GM19467 (cell line): ENCODE measurements around the gene OR13G1.
"Not testable (repeated sequence)": the region's sequence is repeated elsewhere in the genome, so short reads cannot be mapped to it uniquely, and the experiment has no call there.

Experiments used
- ATAC-seq: cut with Tn5 transposase; IDR thresholded peaks from one replicate; pipeline ENCODE4 v1.9.1; 2021; ENCODE audit warnings: mild to moderate bottlenecking, moderate library complexity; ENCODE audit not compliant: unreplicated experiment

The OR13G1 gene, protein sequence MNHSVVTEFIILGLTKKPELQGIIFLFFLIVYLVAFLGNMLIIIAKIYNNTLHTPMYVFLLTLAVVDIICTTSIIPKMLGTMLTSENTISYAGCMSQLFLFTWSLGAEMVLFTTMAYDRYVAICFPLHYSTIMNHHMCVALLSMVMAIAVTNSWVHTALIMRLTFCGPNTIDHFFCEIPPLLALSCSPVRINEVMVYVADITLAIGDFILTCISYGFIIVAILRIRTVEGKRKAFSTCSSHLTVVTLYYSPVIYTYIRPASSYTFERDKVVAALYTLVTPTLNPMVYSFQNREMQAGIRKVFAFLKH

GRCh38 chr1:247679639-247680038 lies at the start of gene OR13G1:
OR13G1 (minus strand) TSS chr1:247679739; CDS start chr1:247673041, 6,698 bp downstream.
- no peak for ATAC-seq

DNA sequence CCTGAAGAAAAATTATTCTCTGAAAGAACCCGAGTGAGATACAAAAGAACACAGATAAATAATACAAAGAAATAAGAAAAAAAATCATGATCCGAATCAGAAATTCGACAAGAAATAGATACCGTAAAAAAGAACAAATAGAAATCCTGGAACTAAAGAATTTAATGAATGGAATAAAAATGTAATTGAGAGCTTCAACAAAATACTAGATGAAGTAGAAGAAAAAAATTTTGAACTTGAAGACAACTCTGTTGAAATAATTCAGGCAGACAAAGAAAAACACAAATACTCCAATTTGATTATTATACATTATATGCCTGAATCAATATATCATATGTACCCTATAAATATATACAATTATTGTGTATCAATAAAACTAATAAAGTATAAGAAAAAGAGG lies 41.7 kb upstream of the OR13G1 start:
- no peak for ATAC-seq

- ATAC-seq = no peak
Measured at GRCh38 chr1:247716546-247716945, 37.0 kb upstream of the OR13G1 start, which contains the start of gene OR6F1. OR6F1 (minus strand) TSS chr1:247716646; CDS start chr1:247712755, 3,891 bp downstream.

GRCh38 chr1:247713753-247714152 lies 34.2 kb upstream of the OR13G1 start:
- no peak for ATAC-seq

DNA sequence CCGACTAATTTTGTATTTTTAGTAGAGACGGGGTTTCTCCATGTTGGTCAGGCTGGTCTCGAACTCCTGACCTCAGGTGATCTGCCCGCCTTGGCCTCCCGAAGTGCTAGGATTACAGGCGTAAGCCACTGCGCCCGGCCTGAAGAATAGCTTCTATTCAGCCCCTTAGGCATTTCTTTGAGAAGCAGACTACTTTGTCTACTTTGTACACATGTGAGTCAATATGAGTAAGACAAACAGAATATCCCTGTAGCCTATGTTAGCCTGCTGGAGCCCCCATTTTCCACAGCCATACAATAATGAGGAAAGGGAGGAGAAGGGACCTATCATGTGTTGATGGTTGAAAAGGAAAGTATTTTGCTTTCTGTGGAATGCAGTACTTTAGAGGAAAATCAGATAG lies 31.1 kb upstream of the OR13G1 start:
- ATAC-seq = not testable (repeated sequence)

DNA sequence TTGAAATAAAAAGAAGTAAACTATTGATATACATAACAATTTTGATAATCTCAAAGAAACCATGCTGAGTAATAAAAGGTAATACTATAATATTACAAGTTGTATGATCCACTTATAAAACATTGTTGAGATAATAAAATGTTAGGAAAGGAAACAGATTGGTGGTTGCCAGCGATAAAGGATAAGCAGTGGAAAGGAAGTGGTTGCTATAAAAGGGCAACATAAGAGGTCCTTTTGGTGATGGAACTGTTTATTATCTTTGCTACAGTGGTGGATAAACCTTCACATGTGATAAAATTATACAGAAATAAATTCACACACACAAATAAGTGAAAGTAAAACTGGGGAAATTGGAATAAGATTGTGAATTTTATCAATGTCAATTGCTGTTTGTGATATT lies 21.8 kb upstream of the OR13G1 start:
- no peak for ATAC-seq

GRCh38 chr1:247681288-247681897 lies 1.9 kb upstream of the OR13G1 start:
- ATAC-seq = peak; percentile 88

GRCh38 chr1:247680171-247680570 lies 632 bp upstream of the OR13G1 start:
- ATAC-seq = no peak

DNA sequence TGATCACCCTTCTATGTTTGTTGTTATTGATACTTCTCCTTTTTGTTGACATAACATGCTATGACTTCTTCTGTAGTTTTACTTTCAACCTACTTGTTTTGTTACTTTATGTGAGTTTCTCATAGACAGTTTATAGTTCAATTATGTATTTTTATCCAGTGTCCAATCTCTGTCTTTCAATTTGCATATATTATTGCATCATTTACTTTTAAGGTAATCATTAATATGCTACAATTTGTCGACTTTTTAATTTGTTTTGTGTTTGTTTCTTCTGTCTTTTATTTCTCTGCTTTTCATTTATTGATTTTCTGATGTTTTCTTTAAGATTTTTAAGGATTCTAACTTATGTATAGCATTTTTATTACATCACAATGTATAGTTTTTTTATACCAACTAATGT lies 10.3 kb downstream of the OR13G1 start:
- ATAC-seq = no peak

DNA sequence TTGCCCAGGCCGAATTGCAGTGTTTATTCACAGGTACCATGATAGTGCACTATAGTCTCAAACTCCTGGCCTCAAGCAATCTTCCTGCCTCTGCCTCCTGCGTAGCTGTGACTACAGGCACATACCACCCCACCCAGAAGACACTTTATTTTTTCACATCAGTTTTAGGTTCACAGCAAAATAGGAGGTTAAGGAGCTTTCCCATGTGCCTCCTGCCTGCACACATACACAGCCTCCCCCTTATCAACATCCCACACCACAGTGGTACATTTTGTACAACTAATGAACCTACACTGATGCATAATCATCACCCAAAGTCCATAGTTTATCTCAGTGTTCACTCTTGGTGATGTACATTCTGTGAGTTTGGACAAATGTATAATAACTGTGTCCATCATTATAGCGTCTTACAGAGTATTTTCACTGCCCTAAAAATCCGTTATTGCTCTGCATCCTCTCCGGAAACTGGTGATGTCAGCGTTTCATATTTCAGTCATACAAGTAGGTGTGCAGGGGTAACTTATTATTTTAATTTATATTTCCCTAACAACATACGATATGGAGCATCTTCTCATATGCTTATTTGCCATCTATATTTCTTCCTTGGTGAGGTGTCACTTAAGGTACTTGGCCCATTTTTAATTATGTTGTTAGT lies 23.2 kb downstream of the OR13G1 start:
- ATAC-seq = no peak

DNA sequence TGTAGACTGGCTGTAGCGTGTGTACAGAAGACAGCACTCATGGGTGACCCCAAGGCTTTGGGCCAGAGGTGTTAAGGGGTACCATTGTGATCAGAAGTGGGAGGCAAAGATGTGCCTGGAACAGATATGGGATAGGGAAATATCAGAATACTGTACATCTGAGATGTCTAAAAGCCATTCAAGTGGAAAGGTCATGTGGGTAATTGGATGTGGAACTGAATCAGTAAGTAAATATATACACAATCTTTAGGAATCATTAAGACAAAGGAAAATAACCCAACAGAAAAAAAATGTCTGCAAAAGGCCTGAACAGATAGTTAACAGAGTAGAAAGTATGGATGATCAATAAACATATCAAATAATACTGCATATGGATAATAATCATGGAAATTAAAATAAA lies 26.5 kb downstream of the OR13G1 start:
- ATAC-seq = no peak

DNA sequence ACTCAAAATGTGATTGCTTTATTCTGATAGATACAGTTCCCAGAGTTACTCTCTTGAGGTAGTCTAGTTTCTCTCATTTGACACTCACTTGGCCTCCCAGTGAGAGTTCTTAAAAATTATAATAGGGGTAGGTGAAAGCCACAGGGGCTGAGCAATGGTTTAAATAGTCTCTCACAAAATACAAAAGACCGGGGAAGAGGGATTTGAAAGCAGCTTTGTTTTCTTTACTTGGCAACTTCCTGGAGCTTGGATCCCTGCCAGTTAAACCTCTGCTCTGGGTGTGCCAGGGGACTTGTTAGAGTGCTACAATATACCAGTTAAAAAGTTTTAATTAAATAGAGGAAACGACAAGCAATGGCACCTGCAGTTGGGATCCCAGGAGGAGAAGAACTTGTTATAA lies 31.7 kb downstream of the OR13G1 start:
- ATAC-seq = no peak

- ATAC-seq = no peak
Measured at GRCh38 chr1:247646867-247647266, 32.7 kb downstream of the OR13G1 start.

DNA sequence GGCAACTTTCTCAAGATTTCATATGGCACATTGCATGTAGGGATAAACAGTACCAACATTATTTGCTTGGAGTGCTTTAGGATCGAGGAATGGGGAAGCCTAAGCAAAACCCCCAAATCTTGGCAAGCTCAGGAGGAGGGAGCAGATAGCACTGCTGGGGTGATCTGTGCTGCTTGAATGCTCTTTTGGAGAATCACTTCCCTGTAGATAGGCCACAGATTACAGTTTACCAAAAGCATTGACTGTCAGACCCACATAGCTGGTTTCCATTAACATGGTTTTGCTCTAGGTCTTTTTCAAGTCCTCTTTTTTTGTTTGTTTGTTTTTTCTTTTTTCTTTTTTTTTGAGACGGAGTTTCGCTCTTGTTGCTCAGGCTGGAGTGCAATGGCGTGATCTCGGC lies 36.8 kb downstream of the OR13G1 start:
- ATAC-seq = no peak

DNA sequence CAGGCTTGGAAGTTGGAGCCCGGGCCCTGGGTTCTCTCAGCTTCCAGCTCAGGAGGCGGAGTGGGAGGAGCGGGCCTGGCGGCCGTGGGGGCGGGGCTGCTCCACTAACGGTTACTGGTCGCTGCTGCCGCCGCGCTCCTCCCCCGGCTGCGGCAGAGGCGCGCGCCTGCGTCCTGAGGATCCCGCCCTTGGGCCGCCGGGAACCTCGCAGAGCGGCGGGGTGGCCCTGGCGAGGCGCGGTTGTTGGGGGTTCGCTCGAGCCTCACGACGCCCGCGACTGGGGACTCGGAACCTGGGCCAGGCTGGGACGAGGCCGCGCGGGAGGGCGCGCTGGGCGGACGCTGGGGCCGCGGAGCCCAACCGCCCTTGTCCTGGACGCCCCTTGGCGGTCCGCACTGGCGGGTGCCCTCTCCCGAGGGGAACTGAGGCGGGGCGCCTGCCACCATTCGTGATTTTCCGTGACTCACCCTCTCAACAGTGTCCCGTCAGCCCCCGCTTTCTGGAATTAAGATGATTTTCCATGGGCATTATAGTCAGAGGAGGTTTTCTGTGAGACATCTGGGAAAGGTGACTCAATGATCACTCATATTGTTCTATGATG lies 40.1 kb downstream of the OR13G1 start:
- ATAC-seq = no peak

DNA sequence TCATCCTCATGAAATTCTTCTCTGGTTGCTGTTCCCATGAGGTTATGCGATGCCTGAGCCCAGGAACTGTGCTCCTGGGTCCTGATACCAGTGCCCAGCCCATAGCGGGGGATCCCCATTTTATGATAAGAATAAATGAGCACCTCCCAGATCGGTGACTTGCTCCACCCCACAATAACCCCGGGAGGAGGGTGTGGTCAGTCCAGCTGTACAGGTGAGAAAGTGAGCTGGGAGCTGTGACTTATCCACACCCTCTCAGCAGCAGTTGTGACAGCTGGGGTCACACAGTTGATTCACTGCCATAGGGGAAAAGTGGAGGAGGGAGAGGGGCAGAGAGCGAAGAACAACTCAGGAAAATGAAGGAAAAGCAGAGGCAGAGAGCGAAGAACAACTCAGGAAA lies 40.8 kb downstream of the OR13G1 start:
- ATAC-seq = no peak

DNA sequence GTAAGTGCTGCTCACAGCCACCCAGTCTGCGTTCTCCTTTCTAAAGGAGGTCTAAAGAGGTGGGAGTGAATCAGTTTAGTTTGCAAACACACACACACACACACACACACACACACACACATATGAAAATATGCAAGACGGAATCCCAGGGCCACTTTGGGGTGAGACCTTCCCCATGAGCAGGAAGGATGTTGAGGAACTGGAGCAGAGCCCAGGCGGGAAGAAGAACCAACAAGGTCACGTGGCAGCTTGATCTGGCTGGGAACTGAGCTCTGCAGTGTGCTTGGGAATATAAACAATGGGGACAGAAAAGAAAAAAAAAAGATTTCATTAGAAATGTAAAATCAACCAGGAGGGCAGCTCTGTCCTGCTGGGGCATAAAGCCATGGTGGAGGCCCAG lies 41.5 kb downstream of the OR13G1 start:
- ATAC-seq = no peak

DNA sequence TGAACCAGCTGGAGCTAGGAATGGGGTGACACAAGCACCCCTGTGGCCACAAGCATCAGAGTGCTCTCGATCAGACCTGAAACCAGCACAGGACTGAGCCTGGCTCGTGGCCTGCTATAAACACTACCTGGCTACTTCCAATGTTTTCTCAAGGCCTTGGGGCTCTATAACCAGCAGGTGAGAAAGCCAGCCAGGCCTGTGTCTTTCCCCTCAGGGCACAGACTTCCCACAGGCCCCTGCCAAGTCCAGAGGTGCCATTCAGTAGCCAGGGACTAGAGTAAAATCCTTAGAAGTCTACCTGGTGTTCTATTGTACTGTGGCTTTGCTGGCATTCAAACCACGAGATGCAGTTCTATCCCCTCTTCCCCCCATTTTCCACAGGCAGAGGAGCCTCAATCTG lies 51.6 kb downstream of the OR13G1 start:
- ATAC-seq = no peak
